Stimulated activated CD4-positive, alpha-beta T cell treated with anti-CD3 and anti-CD28 coated beads, Interleukin-12 subunit alpha, Interleukin-12 subunit beta, amount 100 ng/mL, for 48 hours (primary cell): ENCODE data around the gene ADGRL3.
"Not testable (repeated sequence)": the region's sequence is repeated elsewhere in the genome, so short reads cannot be mapped to it uniquely, and the experiment has no call there.

Source experiments
- DNase-seq, 3 donors: peaks; one replicate each; pipeline ENCODE4 v3.0.0-alpha.2; 2020; ENCODE audit warnings: low read depth in 2 of 3, low spot score in 1 of 3

The ADGRL3 gene

DNA sequence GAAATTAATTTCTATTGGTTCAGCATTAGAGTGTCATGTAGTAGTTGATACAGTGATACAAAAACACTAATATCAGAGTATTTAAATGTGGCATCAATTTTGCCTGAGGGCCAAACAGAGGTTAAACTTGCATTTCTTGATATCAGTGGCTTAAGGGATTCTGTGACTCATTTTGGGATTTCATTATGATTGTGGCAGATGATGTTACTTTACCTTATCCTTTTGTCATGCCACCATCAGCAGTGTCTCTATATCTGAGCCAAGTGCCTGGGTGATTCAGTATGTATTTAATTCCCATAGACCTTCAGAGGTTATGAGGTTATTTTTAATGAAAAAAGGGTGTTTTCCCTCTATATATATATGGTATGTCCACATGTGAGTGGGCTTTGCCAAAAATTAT lies 582.9 kb downstream of the ADGRL3 start:
- no peak for DNase-seq

DNA sequence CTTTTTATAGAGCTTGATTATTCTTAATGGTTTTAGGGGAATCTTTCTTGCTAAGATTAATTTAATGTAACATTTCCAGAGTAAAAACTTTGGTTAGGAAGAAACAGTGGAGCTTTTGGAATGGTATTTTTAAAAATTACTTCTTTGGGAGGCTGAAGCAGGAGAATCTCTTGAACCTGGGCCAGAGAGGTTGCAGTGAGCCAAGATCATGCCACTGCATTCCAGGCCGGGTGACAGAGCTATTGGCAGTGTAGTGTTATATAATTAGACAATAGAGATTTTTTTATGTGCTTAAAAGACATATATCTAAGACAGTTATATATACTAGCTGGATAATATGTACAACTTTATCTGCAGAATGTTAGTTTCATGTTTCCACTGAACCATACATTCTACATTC lies 585.6 kb downstream of the ADGRL3 start:
- no peak for DNase-seq

DNA sequence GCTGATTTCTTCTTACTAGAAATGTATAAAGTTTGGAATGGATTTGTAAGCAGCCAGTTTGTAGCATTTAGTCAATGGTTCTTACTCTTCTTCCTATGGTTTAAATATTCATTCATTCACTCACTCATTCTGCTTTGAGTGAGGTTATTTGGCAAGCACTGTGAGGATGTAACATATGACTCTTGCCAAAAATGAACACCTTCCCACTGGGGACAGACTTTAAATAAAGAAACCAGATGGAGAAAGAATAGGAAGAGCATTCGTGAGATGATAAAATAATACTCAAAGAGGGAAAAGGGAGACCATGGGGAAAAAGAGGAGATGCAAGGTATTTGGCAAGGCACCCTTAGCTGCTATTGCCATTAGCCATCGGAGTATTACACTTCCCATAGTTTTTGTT lies 586.1 kb downstream of the ADGRL3 start:
- DNase-seq = no peak

DNA sequence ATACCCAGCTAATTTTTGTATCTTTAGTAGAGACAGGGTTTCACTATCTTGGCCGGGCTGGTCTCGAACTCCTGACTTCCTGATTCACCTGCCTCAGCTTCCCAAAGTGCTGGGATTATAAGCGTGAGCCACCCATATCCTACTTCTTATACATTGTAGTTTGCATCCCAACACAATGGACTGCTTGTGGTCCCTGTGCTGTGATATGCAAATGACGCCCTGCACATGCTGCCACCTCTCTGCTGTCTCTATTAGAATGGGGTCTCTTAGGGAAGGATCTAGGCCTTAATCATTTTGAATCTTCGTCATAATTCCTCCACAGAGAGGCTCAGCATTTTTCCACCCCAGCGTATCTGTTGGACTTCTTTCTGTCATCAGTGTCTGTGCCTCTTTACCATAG lies 595.9 kb downstream of the ADGRL3 start:
- no peak for DNase-seq

DNA sequence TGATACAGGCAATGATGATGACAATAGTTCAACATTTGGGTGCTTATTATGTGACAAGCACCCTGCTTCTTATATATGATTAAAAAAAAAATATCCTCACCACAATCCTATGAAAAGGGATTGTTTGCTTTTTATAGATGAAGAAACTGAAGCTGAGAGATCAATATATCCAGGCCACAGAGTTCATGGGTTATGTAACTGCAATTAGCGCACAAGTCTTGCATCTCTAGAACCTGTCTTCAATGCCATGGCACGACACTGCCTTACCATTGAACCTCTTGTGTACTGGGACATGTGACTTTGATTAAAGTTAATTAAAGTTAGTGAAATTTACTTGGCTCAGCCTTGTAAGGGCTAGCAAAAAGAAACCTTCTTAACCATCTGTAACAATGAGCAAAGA lies 599.7 kb downstream of the ADGRL3 start:
- no peak for DNase-seq

DNA sequence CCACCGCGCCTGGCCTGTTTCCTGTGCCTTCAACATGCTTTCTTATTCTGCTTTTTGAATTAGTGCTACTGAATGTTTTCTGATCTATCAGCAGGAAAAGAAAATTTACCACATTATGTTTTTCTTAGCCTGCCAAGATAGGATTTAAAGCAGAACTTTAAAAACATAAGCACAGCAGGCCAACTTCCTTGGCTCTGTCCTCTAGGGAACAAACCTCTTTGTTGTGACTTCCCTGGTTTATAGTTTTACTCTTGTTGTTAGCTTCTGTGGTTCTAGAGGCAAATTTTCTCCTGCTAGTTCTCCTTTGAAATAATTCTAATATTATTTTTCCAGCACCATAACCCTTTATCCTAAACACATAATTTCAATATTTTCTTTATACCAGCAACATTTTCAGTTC lies 605.1 kb downstream of the ADGRL3 start:
- DNase-seq = no peak

DNA sequence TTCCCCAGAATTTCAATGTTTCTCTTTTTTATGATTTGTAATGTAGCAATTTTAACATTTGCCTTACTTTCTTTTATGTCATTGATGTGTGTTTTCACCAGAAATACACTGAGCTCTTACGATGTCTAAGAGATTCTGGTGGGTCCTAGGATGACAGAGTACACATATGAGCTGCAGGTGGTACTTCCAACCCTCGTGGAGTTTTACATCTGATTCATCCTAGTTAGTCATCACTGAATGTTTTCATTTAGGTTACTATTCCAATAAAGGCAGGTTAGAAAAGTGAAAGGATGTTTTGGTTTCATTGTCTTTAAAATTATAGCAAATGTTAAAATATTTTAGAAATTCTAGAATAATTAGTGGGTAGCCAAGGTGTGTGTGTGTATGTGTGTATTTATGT lies 605.9 kb downstream of the ADGRL3 start:
- DNase-seq = no peak

DNA sequence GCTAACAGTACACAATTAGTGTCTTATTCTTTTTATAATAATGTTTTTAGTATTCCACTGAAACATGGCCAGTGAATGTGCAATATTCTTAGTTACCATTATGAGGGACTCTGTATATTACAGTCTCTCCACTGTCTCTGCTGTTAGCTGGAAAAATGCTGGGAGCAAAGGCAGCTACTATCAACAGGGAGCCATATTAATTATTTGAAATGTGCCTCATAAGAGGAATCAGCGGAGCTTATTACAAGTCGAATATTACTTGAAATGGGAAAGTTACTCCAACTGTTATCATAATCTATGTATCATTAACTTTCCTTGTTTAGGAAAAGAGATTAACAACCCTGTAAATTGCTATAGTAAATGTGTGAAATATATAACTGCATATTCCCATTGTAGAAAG lies 612.0 kb downstream of the ADGRL3 start:
- no peak for DNase-seq

DNA sequence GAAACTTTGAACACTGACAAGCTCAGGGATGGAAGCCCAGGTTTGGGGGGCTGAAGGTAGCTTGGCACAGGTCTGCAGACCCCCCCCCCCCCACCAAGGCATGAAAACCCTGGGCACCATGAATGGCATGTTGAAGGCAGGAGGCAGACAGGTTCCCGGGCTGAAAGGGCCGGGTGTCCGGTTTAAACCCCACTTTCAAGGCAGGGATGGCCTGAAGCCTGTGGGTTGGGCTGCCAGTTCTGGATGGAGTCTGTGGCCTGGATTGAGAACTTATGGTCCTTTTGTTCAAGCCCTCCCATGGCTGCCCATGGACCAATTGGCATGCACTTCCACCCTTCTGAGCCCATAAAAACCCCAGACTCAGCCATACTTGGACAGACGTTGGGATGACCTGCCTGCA lies 616.9 kb downstream of the ADGRL3 start:
- no peak for DNase-seq

DNA sequence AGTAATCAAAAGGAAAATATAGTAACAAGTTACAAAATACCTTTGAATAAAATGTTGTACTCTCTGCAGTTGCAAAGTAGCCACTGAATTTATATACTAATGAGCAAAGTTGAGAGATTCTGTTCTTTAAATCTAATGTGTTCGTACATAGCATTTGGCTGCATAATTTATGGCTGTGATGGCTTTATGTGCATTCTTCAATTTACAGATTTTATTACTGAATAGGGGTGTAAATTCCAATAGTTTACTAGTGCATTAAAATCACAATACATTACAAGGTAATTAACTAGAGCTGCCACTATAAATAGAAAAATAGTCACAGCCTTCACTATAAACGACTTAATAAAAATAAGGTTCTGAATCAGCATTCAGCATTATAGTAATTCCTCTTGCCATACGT lies 620.0 kb downstream of the ADGRL3 start:
- DNase-seq = no peak

DNA sequence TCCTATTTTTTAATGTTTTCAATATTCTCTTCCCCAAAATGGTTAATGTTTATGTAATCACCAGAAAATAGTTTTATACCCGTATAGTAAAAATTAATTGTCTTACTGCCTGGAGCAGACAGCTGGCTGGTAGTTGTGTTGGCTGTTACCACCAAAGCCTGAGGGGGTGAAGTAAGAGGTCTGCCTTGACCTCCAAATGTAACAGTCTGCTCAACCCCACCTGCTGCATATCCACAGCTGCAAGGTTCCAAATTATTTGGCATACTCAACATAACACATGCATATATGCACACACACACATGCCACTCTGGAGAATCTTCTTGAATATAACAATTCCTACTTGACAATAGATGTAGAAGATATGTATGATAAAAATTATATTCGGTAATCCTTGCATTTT lies 624.3 kb downstream of the ADGRL3 start:
- DNase-seq = no peak

DNA sequence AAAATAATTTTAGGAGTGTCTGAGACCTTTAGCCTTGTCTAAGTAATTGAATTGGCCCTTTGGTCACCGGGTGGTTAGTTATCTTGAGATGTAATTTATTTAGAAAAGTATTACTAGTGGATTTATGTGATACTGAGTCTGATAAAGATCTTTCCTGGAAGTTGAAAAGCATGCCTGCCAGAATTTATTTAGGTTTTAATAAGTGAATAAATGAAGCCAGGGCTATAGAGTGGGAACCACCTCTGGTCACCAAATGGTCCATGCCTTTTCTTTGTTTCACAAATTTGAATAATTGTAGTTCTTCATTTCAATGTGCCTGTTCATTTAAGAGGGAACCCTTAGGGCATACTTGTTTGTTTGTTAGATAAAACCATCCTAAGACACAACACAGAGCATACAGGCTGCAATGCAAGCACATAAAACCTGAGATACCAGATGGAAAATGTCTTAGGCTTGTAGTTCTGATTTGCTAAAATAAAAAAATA lies 627.8 kb downstream of the ADGRL3 start:
- no peak for DNase-seq

DNA sequence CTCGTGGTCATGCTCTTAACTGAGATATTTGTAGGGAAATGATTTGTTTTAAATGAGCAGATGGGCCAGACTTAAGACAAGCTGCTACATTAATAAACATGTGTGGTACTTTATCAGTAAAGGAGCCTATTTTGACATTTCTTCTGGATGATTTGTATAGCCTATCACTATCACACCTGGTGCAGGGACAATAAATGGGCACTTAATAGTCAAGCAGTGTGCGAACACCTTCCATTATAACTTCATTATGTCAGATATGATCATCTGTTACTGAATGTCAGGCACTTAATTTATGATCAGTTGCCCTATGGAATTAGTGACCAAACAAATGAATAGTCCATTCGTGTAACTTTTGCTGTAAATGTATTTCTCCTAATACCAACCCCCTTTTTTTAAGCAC lies 628.8 kb downstream of the ADGRL3 start:
- no peak for DNase-seq

DNA sequence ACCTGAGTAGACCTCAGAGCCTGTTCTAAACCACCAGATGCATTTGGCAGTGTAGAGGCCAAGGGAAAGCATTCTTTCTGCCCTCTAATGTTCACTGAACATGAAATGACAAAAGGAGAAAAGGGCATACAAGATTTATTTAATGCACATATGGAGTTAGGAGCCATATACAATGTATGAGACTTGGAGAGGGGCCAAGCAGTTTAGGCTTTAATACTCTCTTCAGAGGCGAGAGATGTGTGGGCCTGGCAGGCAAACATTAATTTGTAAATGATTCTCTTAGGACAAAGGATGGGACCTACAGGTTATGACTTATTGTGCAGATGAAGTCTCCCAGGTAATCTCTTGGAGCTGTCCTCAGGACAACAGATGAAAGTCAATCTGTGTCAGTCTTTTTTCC lies 631.9 kb downstream of the ADGRL3 start:
- DNase-seq = no peak

DNA sequence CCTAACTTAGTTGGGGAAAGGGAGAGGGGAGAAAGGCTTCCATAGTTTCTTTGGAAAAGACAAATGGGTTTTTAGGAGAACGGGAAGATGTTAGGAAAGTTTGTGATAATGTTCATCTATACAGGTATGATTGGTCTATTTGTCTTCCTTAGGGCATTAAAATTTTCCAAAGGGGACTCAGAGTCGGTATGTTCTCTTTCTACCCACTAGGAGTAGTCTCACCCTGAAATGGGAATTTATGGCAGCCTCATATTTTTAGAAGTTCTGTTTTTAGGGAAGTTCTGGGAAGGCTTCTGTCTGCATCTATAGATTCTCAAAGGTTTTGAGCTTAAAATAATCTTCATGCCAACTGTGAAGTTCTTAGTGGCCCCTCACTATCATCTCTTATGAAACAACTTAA lies 637.3 kb downstream of the ADGRL3 start:
- DNase-seq = no peak

DNA sequence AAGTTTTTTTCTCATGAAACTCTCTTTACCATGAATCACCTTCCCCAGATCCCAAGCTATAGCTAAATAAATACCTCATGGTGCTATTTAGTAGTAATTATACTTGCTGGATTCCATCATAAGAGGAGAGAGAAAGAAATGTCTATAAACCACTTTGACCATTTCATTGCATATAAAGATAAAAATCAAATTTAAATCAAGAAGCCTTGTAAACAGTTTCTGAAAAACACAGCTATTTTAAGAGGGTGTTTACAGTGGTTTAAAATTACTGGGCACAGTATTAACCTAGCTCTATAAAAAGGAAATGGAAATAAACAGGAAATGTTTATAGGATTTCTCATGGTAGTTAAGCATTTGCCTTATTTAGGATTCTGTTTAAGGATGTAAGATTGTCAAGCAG lies 637.9 kb downstream of the ADGRL3 start:
- DNase-seq = no peak

DNA sequence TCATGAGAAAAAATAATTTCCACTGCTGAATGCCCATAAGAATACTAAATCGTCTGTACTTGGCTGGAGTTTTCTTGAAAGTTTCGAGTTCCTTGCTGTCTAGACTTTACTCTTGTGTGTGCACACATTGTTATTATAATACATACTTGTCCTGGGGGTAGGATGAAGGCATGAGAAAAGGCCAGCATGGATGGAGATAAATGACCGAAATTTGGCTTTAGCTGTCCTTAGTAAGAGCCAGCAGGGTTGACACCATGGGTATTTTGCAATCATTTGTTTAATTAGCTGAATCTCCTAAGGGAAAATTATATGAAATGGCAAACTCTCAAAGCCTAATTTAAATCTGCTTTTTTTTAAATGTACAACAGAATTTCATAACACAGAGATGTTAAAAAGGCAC lies 641.6 kb downstream of the ADGRL3 start:
- no peak for DNase-seq

DNA sequence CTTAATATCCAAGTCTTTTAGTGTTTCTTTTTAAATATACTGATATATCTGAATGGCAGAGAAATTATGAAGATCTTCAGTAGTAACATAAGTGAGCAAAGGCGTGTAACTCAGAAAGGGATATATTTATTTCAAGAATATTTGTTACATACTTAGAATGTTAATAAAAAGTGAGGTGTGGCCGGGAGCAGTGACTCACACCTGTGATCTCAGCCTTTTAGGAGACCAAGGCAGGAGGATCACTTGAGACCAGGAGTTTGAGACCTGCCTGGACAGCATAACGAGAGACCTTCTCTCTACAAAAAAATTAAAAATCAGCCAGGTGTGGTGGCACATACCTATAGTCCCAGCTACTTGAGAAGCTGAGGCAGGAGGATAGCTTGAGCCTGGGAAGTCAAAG lies 651.0 kb downstream of the ADGRL3 start:
- no peak for DNase-seq

DNA sequence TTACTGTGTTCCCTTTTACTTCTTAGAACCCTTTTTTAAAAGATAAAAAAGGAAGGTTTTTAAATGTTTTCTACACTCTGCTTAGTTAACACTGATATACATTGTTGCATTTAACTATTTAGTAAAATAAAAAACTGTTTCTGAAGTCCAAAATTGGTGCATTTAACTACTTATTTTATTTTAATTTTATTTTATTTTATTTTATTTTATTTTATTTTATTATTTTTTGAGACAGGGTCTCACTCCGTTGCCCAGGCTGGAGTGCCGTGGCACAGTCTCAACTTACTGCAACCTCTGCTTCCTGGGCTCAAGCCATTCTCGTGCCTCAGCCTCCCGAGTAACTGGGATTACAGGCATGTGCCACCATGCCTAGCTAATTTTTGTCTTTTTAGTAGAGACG lies 652.0 kb downstream of the ADGRL3 start:
- DNase-seq = not testable (repeated sequence)

DNA sequence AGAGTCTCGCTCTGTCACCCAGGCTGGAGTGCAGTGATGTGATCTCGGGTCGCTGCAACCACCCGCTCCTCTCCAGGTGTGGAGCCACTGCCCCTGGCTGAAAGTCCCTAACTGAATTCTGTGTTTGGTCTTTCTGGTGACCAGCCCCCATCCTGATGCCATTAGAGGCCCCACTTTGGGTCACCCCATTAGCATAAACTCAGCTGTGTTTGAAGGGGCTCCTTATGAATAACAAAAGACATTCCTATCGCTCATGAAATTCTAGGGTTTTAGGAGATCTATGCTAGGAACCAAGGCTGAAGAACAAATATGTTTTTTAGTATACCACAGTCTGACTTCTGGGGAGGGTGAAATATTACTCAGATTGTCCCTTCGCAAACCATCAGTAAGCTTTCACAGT lies 652.9 kb downstream of the ADGRL3 start:
- no peak for DNase-seq

DNA sequence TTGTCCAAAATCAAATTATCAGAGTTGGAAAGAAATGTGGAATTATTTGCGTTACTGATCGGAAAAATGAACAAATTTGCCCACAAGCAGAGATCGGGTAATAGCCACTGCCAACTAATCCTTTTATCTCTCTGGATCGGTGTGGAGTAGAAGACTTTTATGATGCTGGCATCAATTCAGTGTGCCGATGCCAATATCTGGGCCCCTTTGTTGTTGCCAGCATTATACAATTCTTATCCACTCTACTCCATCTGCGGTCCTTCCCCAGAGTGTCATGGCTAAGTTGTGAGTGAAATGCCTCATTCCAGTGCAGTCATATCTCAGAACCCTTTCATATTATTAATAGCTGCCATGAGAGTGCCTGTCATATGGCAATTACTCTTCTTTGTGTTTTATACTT lies 660.2 kb downstream of the ADGRL3 start:
- no peak for DNase-seq

DNA sequence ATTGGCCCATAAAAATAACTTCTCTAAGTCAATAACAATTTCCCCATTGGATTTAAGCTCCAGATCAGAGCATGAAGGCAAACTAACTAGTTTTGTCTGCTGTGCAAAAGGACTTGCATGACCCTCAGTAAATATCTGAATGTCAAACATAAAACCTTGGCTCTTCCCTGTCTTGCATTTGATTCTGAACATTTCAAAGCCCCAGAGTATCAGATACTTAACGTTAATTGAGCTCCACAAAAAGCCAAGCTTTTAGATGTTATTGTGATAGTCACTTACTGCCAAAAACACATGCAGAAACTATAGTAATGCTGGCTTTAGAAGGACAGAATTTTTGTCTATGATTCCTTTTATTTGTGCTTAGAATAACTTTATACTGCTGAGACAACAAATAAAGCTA lies 664.2 kb downstream of the ADGRL3 start:
- DNase-seq = no peak

DNA sequence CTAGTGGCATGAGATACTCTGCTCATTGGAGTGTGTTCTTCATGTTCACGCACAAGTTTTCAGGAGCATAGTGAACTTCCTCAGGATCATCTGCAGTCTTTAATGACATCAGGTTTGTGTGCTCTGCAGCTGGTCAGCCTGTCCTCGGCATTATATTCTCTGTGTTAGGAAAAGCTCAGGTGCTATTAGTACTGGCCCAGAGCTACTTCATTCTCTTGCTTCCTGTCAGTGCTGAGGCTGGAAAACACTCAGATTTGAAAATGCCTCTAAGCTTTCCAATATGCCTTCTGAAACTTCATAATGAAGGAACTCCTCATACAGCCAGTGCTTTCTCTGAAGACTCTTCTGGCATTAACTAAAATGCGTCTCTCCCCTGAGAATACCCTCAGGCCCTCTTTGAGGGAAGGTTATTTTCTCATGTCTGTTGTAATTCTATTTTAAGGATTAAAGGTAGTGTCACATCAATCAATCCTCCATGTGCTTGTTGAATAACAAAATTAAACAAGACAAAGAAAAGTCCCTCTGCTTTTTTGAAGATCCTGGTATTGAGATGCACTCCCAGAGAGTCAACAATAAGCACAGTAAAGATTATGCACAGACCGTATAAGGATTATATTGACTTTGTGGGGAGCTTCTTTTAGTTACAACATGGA lies 666.4 kb downstream of the ADGRL3 start:
- DNase-seq = no peak

DNA sequence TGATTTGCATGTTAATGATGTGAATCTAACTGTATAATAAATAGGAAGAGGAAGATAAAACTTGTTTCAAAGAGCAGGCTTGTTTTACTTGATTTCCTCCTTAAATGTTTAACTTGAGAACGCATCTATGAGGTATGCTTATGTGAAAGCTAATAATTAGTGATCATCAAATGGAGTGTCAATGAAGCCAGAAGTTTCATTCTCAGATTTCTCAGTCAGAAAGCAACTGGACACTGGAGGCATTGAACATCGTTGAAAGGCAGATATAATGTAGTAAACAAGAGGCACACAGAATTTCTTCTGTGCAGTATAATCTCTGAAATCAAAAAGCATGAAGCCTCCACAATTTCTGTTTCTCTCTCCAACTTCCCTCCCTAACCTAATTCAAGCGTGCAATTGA lies 672.9 kb downstream of the ADGRL3 start:
- no peak for DNase-seq
